Neutrophil (primary cell): Measurements from ENCODE around the gene UFL1.

Experiments
- H3K27ac ChIP-seq: fragments of 200-600 bp; sonication (generic); 2 replicates; pipeline ENCODE4 v1.5.1; 2016; ENCODE audit warnings: mild to moderate bottlenecking, moderate library complexity
- H3K27me3 ChIP-seq: fragments of 200-600 bp; sonication (generic); 2 replicates; pipeline ENCODE4 v1.6.0; 2016; ENCODE audit warnings: mild to moderate bottlenecking
- H3K36me3 ChIP-seq: fragments of 200-600 bp; sonication (generic); 2 replicates; pipeline ENCODE4 v1.5.1; 2017
- H3K4me1 ChIP-seq, 2 experiments: fragments of 200-600 bp in 1 of 2; sonication (generic) in 1 of 2; 1 replicate in 1 of 2; 2 replicates in 1 of 2; pipeline versions ENCODE4 v1.5.1 to v1.6.1; 2013 to 2016; ENCODE audit warnings: low read depth in 1 of 2, low read length in 1 of 2, mild to moderate bottlenecking in 1 of 2, moderate library complexity in 1 of 2; ENCODE audit not compliant: control insufficient read depth in 1 of 2, insufficient read depth in 1 of 2
- H3K4me3 ChIP-seq, 2 experiments: fragments of 200-600 bp in 1 of 2; sonication (generic) in 1 of 2; 1 replicate in 1 of 2; 2 replicates in 1 of 2; pipeline ENCODE4 v1.5.1; 2013 to 2016; ENCODE audit warnings: low read depth in 1 of 2, low read length in 1 of 2, mild to moderate bottlenecking in 1 of 2, moderate library complexity in 1 of 2
- H3K9me3 ChIP-seq: fragments of 200-600 bp; sonication (generic); 2 replicates; pipeline ENCODE4 v1.5.1; 2016
- CTCF ChIP-seq: fragments of 200-600 bp; sonication (generic); IDR thresholded peaks from 2 replicates; pipeline ENCODE4 v1.5.1; 2016; ENCODE audit warnings: antibody characterized with exemption

UFL1 gene

DNA sequence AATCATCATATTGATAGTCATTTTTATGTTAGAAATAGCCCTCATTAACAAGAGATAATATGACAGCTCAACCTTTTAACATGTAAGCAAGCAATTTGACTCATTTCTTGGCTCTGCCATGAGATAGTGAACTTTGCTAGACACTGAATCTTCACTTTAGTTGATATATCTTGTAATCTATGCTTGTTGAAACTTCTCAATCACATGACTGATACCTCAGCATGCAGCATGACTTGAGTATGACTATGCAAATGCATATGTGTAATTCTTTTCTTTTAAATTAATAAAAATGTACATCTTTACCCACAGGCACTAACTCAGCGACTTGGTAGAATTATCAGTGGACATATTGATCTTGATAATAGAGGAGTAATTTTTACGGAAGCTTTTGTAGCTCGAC is 6.6 kb downstream of the UFL1 start:
- peaks cover 70% of the 10 kb centered on the region for H3K36me3 ChIP-seq
- no peak for TF ChIP-seq CTCF
- no peak overlapping the region for H3K27ac ChIP-seq
- H3K4me1 ChIP-seq, result no peaks in the 10 kb centered on the region
- no peaks in the 10 kb centered on the region for H3K9me3 ChIP-seq
- H3K4me3 ChIP-seq, result no peak overlapping the region
- no peaks in the 10 kb centered on the region for H3K27me3 ChIP-seq

- peaks cover 59% of the 10 kb centered on the region for H3K36me3 ChIP-seq
- H3K27ac ChIP-seq, result no peak overlapping the region
- no peak for TF ChIP-seq CTCF
These were observed 10.8 kb downstream of the UFL1 start for GRCh38 chr6:96532399-96532798.

DNA sequence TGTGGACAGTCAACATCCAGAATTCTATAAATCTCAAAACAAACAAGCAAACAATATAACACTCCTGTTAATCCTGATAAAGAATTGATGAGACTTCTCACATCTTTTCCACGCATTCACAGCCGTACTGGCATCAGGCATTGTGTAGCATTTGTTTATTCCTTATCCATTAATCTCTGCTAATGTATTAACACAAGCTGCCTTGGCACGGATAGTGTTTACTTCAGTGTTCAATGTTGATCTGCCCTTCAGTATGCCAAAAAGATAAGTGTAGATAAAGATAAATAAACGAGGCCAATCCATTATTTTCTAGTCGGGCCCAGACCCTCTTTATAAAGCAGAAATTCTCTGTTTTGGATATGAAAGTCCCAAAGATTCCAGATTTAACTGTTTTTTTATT is 16.1 kb downstream of the UFL1 start:
- H3K27me3 ChIP-seq, result no peaks in the 10 kb centered on the region
- H3K4me1 ChIP-seq, result no peaks in the 10 kb centered on the region
- no peaks in the 10 kb centered on the region for H3K9me3 ChIP-seq
- H3K27ac ChIP-seq, result no peak overlapping the region
- TF ChIP-seq CTCF, result no peak
- H3K36me3 ChIP-seq, result peaks cover 49% of the 10 kb centered on the region
- H3K4me3 ChIP-seq, result no peak overlapping the region

More at GRCh38 chr6:96532399-96532798, 10.8 kb downstream of the UFL1 start:
- Histone ChIP-seq H3K4me3 (no peak overlapping the region), H3K4me1 (no peaks in the 10 kb centered on the region), H3K27me3 (no peaks in the 10 kb centered on the region), H3K9me3 (no peaks in the 10 kb centered on the region)

GRCh38 chr6:96542702-96543101 is 21.1 kb downstream of the UFL1 start:
- Histone ChIP-seq H3K9me3 (no peaks in the 10 kb centered on the region), H3K4me1 (no peaks in the 10 kb centered on the region), H3K27ac (no peak overlapping the region), H3K27me3 (no peaks in the 10 kb centered on the region), H3K4me3 (no peak overlapping the region), H3K36me3 (peaks cover 61% of the 10 kb centered on the region)
- TF ChIP-seq CTCF, result no peak

- no peak for TF ChIP-seq CTCF
- H3K4me3 ChIP-seq, result no peak overlapping the region
- no peak overlapping the region for H3K27ac ChIP-seq
- no peaks in the 10 kb centered on the region for H3K9me3 ChIP-seq
- no peaks in the 10 kb centered on the region for H3K4me1 ChIP-seq
- peaks cover 49% of the 10 kb centered on the region for H3K36me3 ChIP-seq
- H3K27me3 ChIP-seq, result no peaks in the 10 kb centered on the region
These were observed 24.3 kb downstream of the UFL1 start for GRCh38 chr6:96545882-96546281.

DNA sequence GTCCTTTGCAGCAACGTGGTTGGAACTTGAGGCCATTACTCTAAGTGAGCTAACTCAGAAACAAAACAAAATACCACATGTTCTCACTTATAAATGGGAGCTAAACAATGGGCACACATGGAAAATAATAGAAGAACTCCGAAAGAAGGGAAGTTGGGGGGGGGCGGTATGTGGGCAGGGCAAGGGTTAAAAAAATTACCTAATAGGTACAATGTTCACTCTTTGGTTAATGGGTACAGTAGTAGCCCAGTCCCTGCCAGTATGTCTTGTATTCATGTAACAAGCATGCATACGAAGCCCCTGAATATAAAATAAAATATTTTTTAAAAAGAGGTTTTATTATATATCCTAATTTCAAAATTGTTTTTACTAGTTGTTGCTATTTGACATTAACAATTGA is 26.0 kb downstream of the UFL1 start:
- Histone ChIP-seq H3K27me3 (no peaks in the 10 kb centered on the region), H3K4me1 (no peaks in the 10 kb centered on the region), H3K4me3 (no peak overlapping the region), H3K9me3 (no peaks in the 10 kb centered on the region), H3K27ac (no peak overlapping the region), H3K36me3 (peaks cover 56% of the 10 kb centered on the region)
- TF ChIP-seq CTCF, result no peak
